ENCODE data around the gene PTPRM. TPM values are rescaled to one million over a fixed set of nuclear protein-coding genes. Genes with fewer than 3 reads are reported as not detected.

The PTPRM gene
- total and polyA plus RNA-seq, 3 donors from 2014 or later = 76.4 to 101 (median 94.6) TPM

GRCh38 chr18:8005870-8006569 is 438.9 kb downstream of the PTPRM start:
- TF ChIP-seq POLR2A (IDR thresholded peaks at IDR 0.05) = no peak
- TF ChIP-seq, protein P1, sequence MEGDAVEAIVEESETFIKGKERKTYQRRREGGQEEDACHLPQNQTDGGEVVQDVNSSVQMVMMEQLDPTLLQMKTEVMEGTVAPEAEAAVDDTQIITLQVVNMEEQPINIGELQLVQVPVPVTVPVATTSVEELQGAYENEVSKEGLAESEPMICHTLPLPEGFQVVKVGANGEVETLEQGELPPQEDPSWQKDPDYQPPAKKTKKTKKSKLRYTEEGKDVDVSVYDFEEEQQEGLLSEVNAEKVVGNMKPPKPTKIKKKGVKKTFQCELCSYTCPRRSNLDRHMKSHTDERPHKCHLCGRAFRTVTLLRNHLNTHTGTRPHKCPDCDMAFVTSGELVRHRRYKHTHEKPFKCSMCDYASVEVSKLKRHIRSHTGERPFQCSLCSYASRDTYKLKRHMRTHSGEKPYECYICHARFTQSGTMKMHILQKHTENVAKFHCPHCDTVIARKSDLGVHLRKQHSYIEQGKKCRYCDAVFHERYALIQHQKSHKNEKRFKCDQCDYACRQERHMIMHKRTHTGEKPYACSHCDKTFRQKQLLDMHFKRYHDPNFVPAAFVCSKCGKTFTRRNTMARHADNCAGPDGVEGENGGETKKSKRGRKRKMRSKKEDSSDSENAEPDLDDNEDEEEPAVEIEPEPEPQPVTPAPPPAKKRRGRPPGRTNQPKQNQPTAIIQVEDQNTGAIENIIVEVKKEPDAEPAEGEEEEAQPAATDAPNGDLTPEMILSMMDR (IDR thresholded peaks at IDR 0.05) = no peak
- 81 to 87% methylated on average over 7 of the region's 7 CpGs for WGBS, 2 donors

GRCh38 chr18:8006979-8007378 is 439.9 kb downstream of the PTPRM start:
- 94 to 97% methylated on average over 3 of the region's 3 CpGs for WGBS, 2 donors
- H3K9me3 ChIP-seq = no peaks in the 10 kb centered on the region

More at GRCh38 chr18:8005870-8006569, 438.9 kb downstream of the PTPRM start:
- intact Hi-C loops (cut with DNase I; ENCODE audit: low total_unique reads) = no loop called here
- Histone ChIP-seq H3K27ac (no peak overlapping the region), H3K27me3 (no peaks in the 10 kb centered on the region), H3K9me3 (no peaks in the 10 kb centered on the region), H3K4me3 (no peak overlapping the region), H3K36me3 (ENCODE audit: low read depth, missing control alignments) (no peaks in the 10 kb centered on the region), H3K4me1 (no peaks in the 10 kb centered on the region)
- no peak for DNase-seq

DNA sequence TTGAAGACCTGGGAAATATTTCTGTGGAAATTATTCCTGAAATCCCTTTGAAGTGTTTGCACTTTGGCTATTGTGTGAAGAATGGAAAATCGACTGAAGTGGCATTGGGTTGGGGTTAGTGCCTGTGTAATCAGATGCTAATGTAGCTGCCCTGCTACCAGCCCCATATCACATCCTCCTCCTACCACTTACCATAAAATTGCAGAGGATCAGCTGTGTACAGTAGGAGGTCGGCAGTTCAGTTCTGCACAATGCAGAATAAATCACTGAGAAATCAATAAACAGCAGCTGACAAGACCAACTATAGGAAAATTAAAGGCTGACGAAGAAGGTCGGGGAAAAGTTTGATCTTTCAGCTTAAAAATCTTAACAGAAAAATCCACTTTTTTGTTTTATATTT is 440.9 kb downstream of the PTPRM start:
- H3K4me3 ChIP-seq = no peak overlapping the region
- no peak for TF ChIP-seq POLR2A (IDR thresholded peaks at IDR 0.05)
- TF ChIP-seq, protein P1 (IDR thresholded peaks at IDR 0.05) = no peak
- intact Hi-C loops (cut with DNase I; ENCODE audit: low total_unique reads) = no loop called here
- no peak overlapping the region for H3K27ac ChIP-seq
- no peaks in the 10 kb centered on the region for H3K27me3 ChIP-seq
- no peaks in the 10 kb centered on the region for H3K36me3 ChIP-seq (ENCODE audit: low read depth, missing control alignments)
- 84 to 87% methylated on average over 4 of the region's 4 CpGs for WGBS, 2 donors
- H3K9me3 ChIP-seq = no peaks in the 10 kb centered on the region
- H3K4me1 ChIP-seq = no peaks in the 10 kb centered on the region
- DNase-seq = no peak

More at GRCh38 chr18:8006979-8007378, 439.9 kb downstream of the PTPRM start:
- Histone ChIP-seq H3K27me3 (no peaks in the 10 kb centered on the region), H3K4me1 (no peaks in the 10 kb centered on the region), H3K27ac (no peak overlapping the region), H3K4me3 (no peak overlapping the region), H3K36me3 (ENCODE audit: low read depth, missing control alignments) (no peaks in the 10 kb centered on the region)
- DNase-seq = no peak
- intact Hi-C loops (cut with DNase I; ENCODE audit: low total_unique reads) = no loop called here
- no peak for TF ChIP-seq POLR2A (IDR thresholded peaks at IDR 0.05)
- TF ChIP-seq, protein P1 (IDR thresholded peaks at IDR 0.05) = no peak

DNA sequence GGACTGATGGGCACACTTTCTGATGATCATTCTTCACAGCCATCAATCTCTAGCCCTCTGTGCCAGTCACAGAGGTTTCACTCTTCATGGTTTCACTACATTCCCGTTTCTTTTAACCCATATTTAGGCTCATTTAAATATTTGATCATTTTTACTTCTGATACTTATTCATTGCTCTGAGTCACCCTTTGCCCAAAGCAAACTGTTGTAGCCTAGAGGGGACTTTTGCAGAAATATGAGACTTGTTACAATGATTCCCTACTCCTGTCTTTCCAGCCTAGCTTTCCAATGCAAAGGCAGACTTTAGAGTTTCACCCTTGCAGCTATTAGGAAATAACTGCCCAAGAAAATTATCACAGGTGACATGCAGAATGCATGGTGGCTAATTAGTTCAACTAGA is 444.2 kb downstream of the PTPRM start:
- 76 to 89% methylated on average over 1 of the region's 1 CpG for WGBS, 2 donors
- Histone ChIP-seq H3K9me3 (no peaks in the 10 kb centered on the region), H3K36me3 (ENCODE audit: low read depth, missing control alignments) (no peaks in the 10 kb centered on the region), H3K27ac (no peak overlapping the region), H3K4me3 (no peak overlapping the region), H3K27me3 (no peaks in the 10 kb centered on the region), H3K4me1 (no peaks in the 10 kb centered on the region)
- TF ChIP-seq POLR2A (IDR thresholded peaks at IDR 0.05) = no peak
- TF ChIP-seq, protein P1 (IDR thresholded peaks at IDR 0.05) = no peak
- intact Hi-C loops (cut with DNase I; ENCODE audit: low total_unique reads) = no loop called here
- no peak for DNase-seq

GRCh38 chr18:8011906-8012305 is 444.8 kb downstream of the PTPRM start:
- no peak for DNase-seq
- Histone ChIP-seq H3K36me3 (ENCODE audit: low read depth, missing control alignments) (no peaks in the 10 kb centered on the region), H3K4me3 (no peak overlapping the region), H3K27me3 (no peaks in the 10 kb centered on the region), H3K4me1 (no peaks in the 10 kb centered on the region), H3K9me3 (no peaks in the 10 kb centered on the region), H3K27ac (no peak overlapping the region)
- intact Hi-C loops (cut with DNase I; ENCODE audit: low total_unique reads) = no loop called here
- TF ChIP-seq, protein P1 (IDR thresholded peaks at IDR 0.05) = no peak
- TF ChIP-seq POLR2A (IDR thresholded peaks at IDR 0.05) = no peak
- WGBS, 2 donors = 80% methylated on average over 4 of the region's 4 CpGs
